ENCODE data around the gene FAM184A.

- TF ChIP-seq CTCF (conservative IDR thresholded peaks at IDR 0.05; ENCODE audit: low read length) = no peak
- TF ChIP-seq EZH2phosphoT487 (IDR thresholded peaks at IDR 0.05; ENCODE audit: borderline replicate concordance, low read depth, low read length) = no peak
Measured at GRCh38 chr6:119027465-119027864, 51.0 kb downstream of the FAM184A start.

Data from OCI-LY7 (cell line).